IMR-90 (cell line): ENCODE data around the gene CCDC138. TPM values are rescaled to one million over a fixed set of nuclear protein-coding genes. Genes with fewer than 3 reads are reported as not detected.

ENCODE experiments used
- ATAC-seq: fragments of 200-7000 bp; cut with Tn5 transposase; 2 replicates; pipeline ENCODE4 v1.9.1; 2020; ENCODE audit warnings: low read depth, mild to moderate bottlenecking, moderate library complexity
- BruUV-seq: library from RNA; stranded (reverse); fragments of 400-500 nt; replicated peaks from 2 replicates; lab custom pipeline; 2021; lab: Mats Ljungman, UMichigan
- CTCF ChIA-PET: fragments of 300-600 bp; formaldehyde crosslinking; extraction: SDS; loops from one replicate; lab custom pipeline; 2021; ENCODE audit warnings: antibody characterized with exemption; lab: Yijun Ruan, JAX
- POLR2A ChIA-PET: fragments of 300-600 bp; sonication (Branson Sonifier 250); formaldehyde crosslinking; loops from one replicate; lab custom pipeline; 2022; ENCODE audit warnings: antibody characterized with exemption; ENCODE audit not compliant: unreplicated experiment; lab: Charles Lee
- DNase-seq: peaks from one replicate; pipeline ENCODE4 v3.0.0; 2013
- H2AFZ ChIP-seq: replicated peaks from 2 replicates; pipeline ENCODE3; 2013; ENCODE audit warnings: low read length, mild to moderate bottlenecking; ENCODE audit not compliant: poor library complexity
- H2AK5ac ChIP-seq: 2 replicates; pipeline ENCODE4 v1.6.1; 2013; ENCODE audit warnings: low read depth, low read length, inconsistent platforms
- H2AK9ac ChIP-seq: replicated peaks from 2 replicates; pipeline ENCODE3; 2013; ENCODE audit warnings: mild to moderate bottlenecking, low read depth, low read length, moderate library complexity; ENCODE audit not compliant: poor library complexity
- H2BK120ac ChIP-seq: 2 replicates; pipeline ENCODE4 v1.6.1; 2013; ENCODE audit warnings: low read depth, low read length, inconsistent platforms
- H2BK15ac ChIP-seq: 3 replicates; pipeline ENCODE4 v1.6.1; 2013; ENCODE audit warnings: low read depth, low read length, inconsistent platforms
- H2BK20ac ChIP-seq: 2 replicates; pipeline ENCODE4 v1.6.1; 2013; ENCODE audit warnings: low read depth, mild to moderate bottlenecking, inconsistent platforms, low read length, moderate library complexity
- H2BK5ac ChIP-seq: 2 replicates; pipeline ENCODE4 v1.6.1; 2013; ENCODE audit warnings: mild to moderate bottlenecking, low read depth, low read length, inconsistent platforms; ENCODE audit not compliant: poor library complexity, severe bottlenecking
- H3K14ac ChIP-seq: replicated peaks from 2 replicates; pipeline ENCODE4 v1.6.1; 2013; ENCODE audit warnings: low read depth, low read length, inconsistent platforms
- H3K18ac ChIP-seq: 2 replicates; pipeline ENCODE4 v1.6.1; 2013; ENCODE audit warnings: low read depth, low read length, control low read depth
- H3K23ac ChIP-seq: 2 replicates; pipeline ENCODE4 v1.6.1; 2013; ENCODE audit warnings: low read depth, low read length, inconsistent platforms
- H3K27ac ChIP-seq: 2 replicates; pipeline ENCODE4 v1.5.1; 2013; ENCODE audit warnings: mild to moderate bottlenecking, control low read depth, low read length; ENCODE audit not compliant: insufficient read depth
- H3K27me3 ChIP-seq: 2 replicates; pipeline ENCODE4 v1.6.1; 2013; ENCODE audit warnings: low read length; ENCODE audit not compliant: control insufficient read depth, insufficient read depth
- H3K36me3 ChIP-seq: 2 replicates; pipeline ENCODE4 v1.6.1; 2013; ENCODE audit warnings: low read length, mixed read lengths; ENCODE audit not compliant: control insufficient read depth, insufficient read depth
- H3K4ac ChIP-seq: 2 replicates; pipeline ENCODE4 v1.6.1; 2013; ENCODE audit warnings: low read depth, low read length, inconsistent platforms
- H3K4me1 ChIP-seq: 2 replicates; pipeline ENCODE4 v1.6.1; 2013; ENCODE audit warnings: low read length, mixed read lengths; ENCODE audit not compliant: control insufficient read depth, insufficient read depth
- H3K4me2 ChIP-seq: 2 replicates; pipeline ENCODE4 v1.6.1; 2013; ENCODE audit warnings: low read depth, mild to moderate bottlenecking, control low read depth, low read length, moderate library complexity
- H3K4me3 ChIP-seq: 2 replicates; pipeline ENCODE4 v1.5.1; 2013; ENCODE audit warnings: low read depth, mild to moderate bottlenecking, control low read depth, low read length, moderate library complexity; ENCODE audit not compliant: insufficient read depth
- H3K56ac ChIP-seq: 2 replicates; pipeline ENCODE4 v1.6.1; 2013; ENCODE audit warnings: low read length, inconsistent platforms; ENCODE audit not compliant: insufficient read depth; ENCODE audit errors: extremely low read depth
- H3K79me1 ChIP-seq, 2 experiments: 2 replicates each; pipeline ENCODE4 v1.6.1; 2013; ENCODE audit warnings: low read length in 2 of 2, inconsistent platforms in 1 of 2, low read depth in 1 of 2
- H3K9ac ChIP-seq: 2 replicates; pipeline ENCODE4 v1.6.1; 2013; ENCODE audit warnings: low read depth, low read length, control low read depth
- H3K9me1 ChIP-seq: 2 replicates; pipeline ENCODE4 v1.6.1; 2013; ENCODE audit warnings: low read length, inconsistent platforms; ENCODE audit not compliant: insufficient read depth
- H3K9me3 ChIP-seq: 2 replicates; pipeline ENCODE4 v1.6.1; 2013; ENCODE audit warnings: low read length; ENCODE audit not compliant: control insufficient read depth, insufficient read depth
- H4K20me1 ChIP-seq: 2 replicates; pipeline ENCODE4 v1.6.1; 2013; ENCODE audit warnings: low read length, inconsistent platforms; ENCODE audit not compliant: insufficient read depth
- H4K5ac ChIP-seq: 2 replicates; pipeline ENCODE4 v1.6.1; 2013; ENCODE audit warnings: mild to moderate bottlenecking, low read depth, low read length, control low read depth
- H4K8ac ChIP-seq, 2 experiments: 2 replicates each; pipeline ENCODE4 v1.6.1; 2013; ENCODE audit warnings: low read depth in 2 of 2, low read length in 2 of 2, control low read depth in 1 of 2, inconsistent platforms in 1 of 2
- H4K91ac ChIP-seq: 2 replicates; pipeline ENCODE4 v1.6.1; 2013; ENCODE audit warnings: low read depth, low read length, inconsistent platforms; ENCODE audit not compliant: insufficient read depth
- BHLHE40 ChIP-seq: fragments of 150-350 bp; IDR thresholded peaks from 2 replicates; pipeline ENCODE4 v1.6.1; 2016; ENCODE audit warnings: mild to moderate bottlenecking, low read depth, low read length
- CHD1 ChIP-seq: IDR thresholded peaks from 2 replicates; pipeline ENCODE4 v1.6.1; 2012; ENCODE audit warnings: low read depth, low read length, improper control_type of control experiment
- ELK1 ChIP-seq: fragments of 150-350 bp; IDR thresholded peaks from 2 replicates; pipeline ENCODE4 v1.6.1; 2016; ENCODE audit warnings: low read depth, mild to moderate bottlenecking, low read length, moderate library complexity, borderline replicate concordance
- FOS ChIP-seq: fragments of 150-350 bp; IDR thresholded peaks from 2 replicates; pipeline ENCODE4 v1.6.1; 2016; ENCODE audit warnings: low read depth, low read length
- MAZ ChIP-seq: IDR thresholded peaks from 2 replicates; pipeline ENCODE4 v1.6.1; 2012; ENCODE audit warnings: low read depth, mild to moderate bottlenecking, low read length, improper control_type of control experiment, moderate library complexity, borderline replicate concordance
- MXI1 ChIP-seq: IDR thresholded peaks from 2 replicates; pipeline ENCODE4 v1.6.1; 2012; ENCODE audit warnings: low read depth, mild to moderate bottlenecking, low read length, moderate library complexity, borderline replicate concordance
- NFE2L2 ChIP-seq: fragments of 150-350 bp; IDR thresholded peaks from 2 replicates; pipeline ENCODE4 v1.6.1; 2016; ENCODE audit warnings: low read depth, mild to moderate bottlenecking, low read length
- RAD21 ChIP-seq: IDR thresholded peaks from 2 replicates; pipeline ENCODE4 v1.6.1; 2012; ENCODE audit warnings: low read length, improper control_type of control experiment
- RCOR1 ChIP-seq: IDR thresholded peaks from 2 replicates; pipeline ENCODE4 v1.6.1; 2012; ENCODE audit warnings: mild to moderate bottlenecking, low read length, improper control_type of control experiment; ENCODE audit not compliant: insufficient replicate concordance
- RFX5 ChIP-seq: IDR thresholded peaks from 2 replicates; pipeline ENCODE4 v1.8.0; 2012; ENCODE audit warnings: low read depth, mild to moderate bottlenecking, low read length, moderate library complexity
- USF2 ChIP-seq: fragments of 150-350 bp; IDR thresholded peaks from 2 replicates; pipeline ENCODE4 v1.6.1; 2017; ENCODE audit warnings: mild to moderate bottlenecking, antibody characterized with exemption, low read length, low read depth
- WGBS, 2 experiments: methylation state at CpG; one replicate each; pipeline versions ENCODE4 v1.1.5 to v1.1.7; 2013; ENCODE audit warnings: missing lambda C conversion rate in 2 of 2; ENCODE audit not compliant: insufficient read length in 1 of 2; ENCODE audit errors: extremely low coverage in 2 of 2; 5-methylcytosine and 5-hydroxymethylcytosine counted together
- dilution Hi-C: fragments of 300-500 bp; cut with HindIII; formaldehyde crosslinking; loops from one replicate; pipeline ENCODE4 v1.14.3; 2018; ENCODE audit warnings: low sequenced_read_pairs; ENCODE audit not compliant: unreplicated experiment
- in situ Hi-C: fragments of 300-500 bp; cut with MboI; formaldehyde crosslinking; loops from 3 replicates; pipeline ENCODE4 v1.14.3; 2019; ENCODE audit warnings: low sequenced_read_pairs, inconsistent platforms, mixed read lengths
- intact Hi-C: fragments of 100-400 bp; cut with micrococcal nuclease; formaldehyde crosslinking; loops from 2 replicates; pipeline ENCODE4 v1.10.0; 2022
- polyA plus RNA-seq, 3 experiments: library from polyadenylated mRNA; depleted of rRNA; stranded (reverse); fragments of >200 nt; gene quantifications; 2 replicates each; pipeline ENCODE4 v1.2.3, GENCODE V29; 2012; ENCODE audit warnings: low replicate concordance in 1 of 3
- total RNA-seq: library from RNA; depleted of rRNA; stranded (reverse); fragments of >200 nt; gene quantifications from 2 replicates; pipeline ENCODE4 v1.2.3, GENCODE V29; 2012

CCDC138 gene
- total and polyA plus RNA-seq, 2 of the 4 experiments (the other 2 are of a cell fraction), result 1.5 to 2.9 TPM

- Histone ChIP-seq H3K27ac (no peak overlapping the region), H4K8ac (no peak overlapping the region), H4K5ac (no peak overlapping the region), H3K56ac (no peak overlapping the region), H4K20me1 (no peaks in the 10 kb centered on the region), H3K4ac (no peak overlapping the region), H3K18ac (no peak overlapping the region), H3K36me3 (no peaks in the 10 kb centered on the region), H2BK20ac (no peak overlapping the region), H2AFZ (no peak overlapping the region), H3K14ac (no peak overlapping the region), H2BK15ac (no peak overlapping the region), H3K4me3 (no peak overlapping the region), H3K9ac (no peak overlapping the region), H3K27me3 (peaks cover 4% of the 10 kb centered on the region; the same call in 1 of the 2 replicates), H3K4me1 (no peaks in the 10 kb centered on the region), H2AK9ac (no peak overlapping the region), H3K79me1 (no peaks in the 10 kb centered on the region), H2BK120ac (no peak overlapping the region), H3K23ac (no peak overlapping the region), H3K9me1 (no peaks in the 10 kb centered on the region), H3K4me2 (no peak overlapping the region), H2BK5ac (no peak overlapping the region), H4K91ac (no peak overlapping the region), H2AK5ac (no peak overlapping the region), H3K9me3 (peaks cover 3% of the 10 kb centered on the region; the same call in 1 of the 2 replicates)
- intact Hi-C loops (no loop called here), dilution Hi-C loops (no loop called here), in situ Hi-C loops (no loop called here)
- ChIA-PET CTCF (no interaction called here), POLR2A (no interaction called here)
- DNase-seq (no peak), ATAC-seq (no peak)
- no TSS peak for BruUV-seq
- WGBS, 2 experiments, result no CpG with 5 or more reads among the region's 2 CpGs
- TF ChIP-seq CHD1 (no peak), MAZ (no peak), FOS (no peak), NFE2L2 (no peak), RAD21 (no peak), RFX5 (no peak), USF2 (no peak), MXI1 (no peak), ELK1 (no peak), BHLHE40 (no peak), RCOR1 (no peak)
Observed at GRCh38 chr2:108895188-108895587, 108.6 kb downstream of the CCDC138 start.
